SK-N-SH (cell line): ENCODE measurements around the gene NAA20. TPM values are rescaled to one million over a fixed set of nuclear protein-coding genes. Genes with fewer than 3 reads are reported as not detected.

Source experiments
- CTCF ChIA-PET: fragments of 300-600, 350-600 bp; formaldehyde crosslinking; extraction: SDS; loops from one replicate; lab custom pipeline; 2021; lab: Yijun Ruan, JAX
- POLR2A ChIA-PET: fragments of 350-600 bp; sonication (Branson Sonifier 250); formaldehyde crosslinking; extraction: SDS; loops from one replicate; lab custom pipeline; 2020; ENCODE audit warnings: antibody characterized with exemption, inconsistent platforms; lab: Yijun Ruan, JAX
- DNase-seq: peaks from one replicate; pipeline ENCODE4 v3.0.0; 2012
- H2AFZ ChIP-seq: fragments of 200-600 bp; sonication (generic); 2 replicates; pipeline ENCODE4 v1.8.1; 2016; ENCODE audit warnings: antibody characterized with exemption, mild to moderate bottlenecking, low read depth
- H3F3A ChIP-seq: fragments of 200-600 bp; sonication (generic); replicated peaks from 2 replicates; pipeline ENCODE3; 2016; ENCODE audit warnings: antibody characterized with exemption, mild to moderate bottlenecking; ENCODE audit not compliant: insufficient read depth
- H3K27ac ChIP-seq, 2 experiments: fragments of 200-500 bp in 1 of 2; fragments of 200-600 bp in 1 of 2; sonication (Bioruptor generic) in 1 of 2; sonication (generic), shearing (Covaris generic) in 1 of 2; 2 replicates each; pipeline versions ENCODE4 v1.5.1 to v1.6.1; 2014 to 2016; ENCODE audit warnings: low read depth in 2 of 2, inconsistent platforms in 1 of 2, low read length in 1 of 2, mild to moderate bottlenecking in 1 of 2, mixed read lengths in 1 of 2
- H3K27me3 ChIP-seq: fragments of 200-600 bp; sonication (generic), shearing (Covaris generic); 2 replicates; pipeline ENCODE4 v1.6.1; 2016; ENCODE audit warnings: mixed run types; ENCODE audit not compliant: insufficient read depth
- H3K36me3 ChIP-seq, 2 experiments: fragments of 200-500 bp in 1 of 2; fragments of 200-600 bp in 1 of 2; sonication (Bioruptor generic) in 1 of 2; sonication (generic) in 1 of 2; replicated peaks in 1 of 2; 2 replicates each; pipeline versions ENCODE3 to v1.5.1; 2014 to 2016; ENCODE audit warnings: low read length in 1 of 2, mild to moderate bottlenecking in 1 of 2; ENCODE audit not compliant: insufficient read depth in 2 of 2, control insufficient read depth in 1 of 2
- H3K4me1 ChIP-seq, 2 experiments: fragments of 200-500 bp in 1 of 2; fragments of 200-600 bp in 1 of 2; sonication (Bioruptor generic) in 1 of 2; sonication (generic), shearing (Covaris generic) in 1 of 2; 2 replicates each; pipeline versions ENCODE4 v1.5.1 to v1.6.1; 2014 to 2016; ENCODE audit warnings: low read depth in 1 of 2, low read length in 1 of 2, mixed run types in 1 of 2; ENCODE audit not compliant: insufficient read depth in 2 of 2, control insufficient read depth in 1 of 2
- H3K4me2 ChIP-seq: fragments of 200-600 bp; sonication (generic), shearing (Covaris generic); 2 replicates; pipeline ENCODE4 v1.6.1; 2017; ENCODE audit warnings: mixed run types
- H3K4me3 ChIP-seq, 2 experiments: fragments of 200-500 bp in 1 of 2; fragments of 200-600 bp in 1 of 2; sonication (Bioruptor generic) in 1 of 2; sonication (generic), shearing (Covaris generic) in 1 of 2; 2 replicates each; pipeline versions ENCODE4 v1.5.1 to v1.8.1; 2014 to 2016; ENCODE audit warnings: low read depth in 2 of 2, inconsistent platforms in 1 of 2, low read length in 1 of 2, mild to moderate bottlenecking in 1 of 2, mixed read lengths in 1 of 2, moderate library complexity in 1 of 2
- H3K79me2 ChIP-seq: fragments of 200-600 bp; sonication (generic); 2 replicates; pipeline ENCODE4 v1.8.1; 2017; ENCODE audit warnings: mild to moderate bottlenecking; ENCODE audit not compliant: insufficient read depth
- H3K9ac ChIP-seq: fragments of 200-600 bp; sonication (generic); 2 replicates; pipeline ENCODE4 v1.6.1; 2017; ENCODE audit warnings: mixed run types
- H3K9me2 ChIP-seq: fragments of 200-600 bp; sonication (generic); 2 replicates; pipeline ENCODE4 v1.6.1; 2017; ENCODE audit warnings: mixed run types
- H3K9me3 ChIP-seq: fragments of 200-600 bp; sonication (generic); 2 replicates; pipeline ENCODE4 v1.6.1; 2017; ENCODE audit warnings: mixed run types, mild to moderate bottlenecking, moderate library complexity
- H4K20me1 ChIP-seq: fragments of 200-600 bp; sonication (generic); 2 replicates; pipeline ENCODE4 v1.6.1; 2017; ENCODE audit warnings: mild to moderate bottlenecking, mixed run types; ENCODE audit not compliant: insufficient read depth
- EP300 ChIP-seq, 2 experiments: IDR thresholded peaks; 2 replicates each; pipeline versions ENCODE4 v1.4.0 to v1.6.1; 2012; ENCODE audit warnings: borderline replicate concordance in 1 of 2, low read depth in 1 of 2, low read length in 1 of 2
- GATA2 ChIP-seq: sonication (generic); formaldehyde crosslinking; IDR thresholded peaks from 2 replicates; pipeline ENCODE4 v1.5.0; 2020; ENCODE audit warnings: mild to moderate bottlenecking, missing genetic modification reagents
- MXI1 ChIP-seq: IDR thresholded peaks from 2 replicates; pipeline ENCODE4 v1.6.1; 2012; ENCODE audit warnings: mild to moderate bottlenecking, low read depth, low read length, improper control_type of control experiment
- NFIC ChIP-seq: IDR thresholded peaks from 2 replicates; pipeline ENCODE4 v1.4.0; 2012; ENCODE audit warnings: borderline replicate concordance
- RCOR1 ChIP-seq: fragments of 150-350 bp; IDR thresholded peaks from 2 replicates; pipeline ENCODE4 v1.6.1; 2017; ENCODE audit warnings: antibody characterized with exemption, low read length
- TCF12 ChIP-seq: IDR thresholded peaks from 2 replicates; pipeline ENCODE4 v1.4.0; 2012
- USF1 ChIP-seq: IDR thresholded peaks from 2 replicates; pipeline ENCODE4 v1.4.0; 2012; ENCODE audit warnings: low read depth, borderline replicate concordance
- WGBS: methylation state at CpG from one replicate; pipeline ENCODE4 v1.1.6; 2017; ENCODE audit warnings: low lambda C conversion rate; 5-methylcytosine and 5-hydroxymethylcytosine counted together
- polyA plus RNA-seq, 3 experiments: library from polyadenylated mRNA; depleted of rRNA; stranded (reverse); fragments of >200 nt; gene quantifications; 2 replicates each; pipeline ENCODE4 v1.2.3, GENCODE V29; 2012
- TF ChIP-seq, protein P1 (sequence below): fragments of 200-600 bp; sonication (generic); IDR thresholded peaks from 2 replicates; pipeline ENCODE4 v1.6.1; 2017; ENCODE audit warnings: antibody characterized with exemption, mild to moderate bottlenecking, moderate library complexity
- TF ChIP-seq, protein P2 (sequence below): IDR thresholded peaks from 2 replicates; pipeline ENCODE4 v1.4.0; 2012; ENCODE audit warnings: low read depth

NAA20 gene
- polyA plus RNA-seq, 1 of the 3 experiments (the other 2 are of a cell fraction), result 85.0 TPM

- TF ChIP-seq, protein P1, sequence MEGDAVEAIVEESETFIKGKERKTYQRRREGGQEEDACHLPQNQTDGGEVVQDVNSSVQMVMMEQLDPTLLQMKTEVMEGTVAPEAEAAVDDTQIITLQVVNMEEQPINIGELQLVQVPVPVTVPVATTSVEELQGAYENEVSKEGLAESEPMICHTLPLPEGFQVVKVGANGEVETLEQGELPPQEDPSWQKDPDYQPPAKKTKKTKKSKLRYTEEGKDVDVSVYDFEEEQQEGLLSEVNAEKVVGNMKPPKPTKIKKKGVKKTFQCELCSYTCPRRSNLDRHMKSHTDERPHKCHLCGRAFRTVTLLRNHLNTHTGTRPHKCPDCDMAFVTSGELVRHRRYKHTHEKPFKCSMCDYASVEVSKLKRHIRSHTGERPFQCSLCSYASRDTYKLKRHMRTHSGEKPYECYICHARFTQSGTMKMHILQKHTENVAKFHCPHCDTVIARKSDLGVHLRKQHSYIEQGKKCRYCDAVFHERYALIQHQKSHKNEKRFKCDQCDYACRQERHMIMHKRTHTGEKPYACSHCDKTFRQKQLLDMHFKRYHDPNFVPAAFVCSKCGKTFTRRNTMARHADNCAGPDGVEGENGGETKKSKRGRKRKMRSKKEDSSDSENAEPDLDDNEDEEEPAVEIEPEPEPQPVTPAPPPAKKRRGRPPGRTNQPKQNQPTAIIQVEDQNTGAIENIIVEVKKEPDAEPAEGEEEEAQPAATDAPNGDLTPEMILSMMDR, result no peak
- TF ChIP-seq NFIC, result no peak
- TF ChIP-seq, protein P2, sequence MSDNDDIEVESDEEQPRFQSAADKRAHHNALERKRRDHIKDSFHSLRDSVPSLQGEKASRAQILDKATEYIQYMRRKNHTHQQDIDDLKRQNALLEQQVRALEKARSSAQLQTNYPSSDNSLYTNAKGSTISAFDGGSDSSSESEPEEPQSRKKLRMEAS, result no peak
Observed at GRCh38 chr20:19968028-19968427, 49.1 kb upstream of the NAA20 start (continued).

- Histone ChIP-seq H3K4me2 (no peak overlapping the region), H3K79me2 (no peaks in the 10 kb centered on the region), H3K9me3 (no peaks in the 10 kb centered on the region), H3K4me1 (peaks cover 0 to 14% of the 10 kb centered on the region in 2 experiments; a peak in 1 of 4 replicates), H3K9ac (no peak overlapping the region), H3K9me2 (no peaks in the 10 kb centered on the region), H3K4me3 (no peak overlapping the region), H4K20me1 (no peaks in the 10 kb centered on the region), H3F3A (peaks cover 2% of the 10 kb centered on the region), H2AFZ (no peak overlapping the region), H3K36me3 (peaks cover 0 to 3% of the 10 kb centered on the region in 2 experiments), H3K27ac (no peak overlapping the region), H3K27me3 (no peaks in the 10 kb centered on the region)
- 77% methylated on average over 4 of the region's 4 CpGs for WGBS
- DNase-seq, result peak; percentile 54
- POLR2A ChIA-PET, result no interaction called here
- CTCF ChIA-PET, result interaction anchor here (0.6 to 2.0 kb wide), 3 partner anchors 24 to 181 kb away, joined by 3 to 5 read pairs (median 4); no protein-coding TSS in a partner anchor
- peak; percentile 8; the same call in 1 of the 2 replicates for TF ChIP-seq TCF12
- TF ChIP-seq RCOR1, result peak; percentile 73
- TF ChIP-seq USF1, result no peak
- peak in 1 of 2 experiments; percentile 33; a peak in 1 of 4 replicates for TF ChIP-seq EP300 (IDR thresholded peaks at IDR 0.05; ENCODE audit: borderline replicate concordance in 1 of 2, low read depth in 1 of 2, low read length in 1 of 2)
- TF ChIP-seq, protein P1, result no peak
- TF ChIP-seq MXI1, result no peak
- TF ChIP-seq GATA2, result peak; percentile 81
Observed at GRCh38 chr20:19968466-19969073, 48.6 kb upstream of the NAA20 start.
